Measurements from ENCODE around the gene MAP3K8. TPM values are rescaled to one million over a fixed set of nuclear protein-coding genes. Genes with fewer than 3 reads are reported as not detected.
A peak's percentile ranks its signal among the peaks of the same experiment; 100 is the strongest.

MAP3K8 gene
- total RNA-seq: 1.6 and 3.5 TPM in 2 replicates

- DNase-seq (ENCODE audit: low read depth): peak; percentile 60
- no peak for FAIRE-seq
- H3K27me3 ChIP-seq (ENCODE audit: control insufficient read depth, insufficient read depth, low read length): no peaks in the 10 kb centered on the region
Observed at GRCh38 chr10:30433730-30434272, at the start of gene MAP3K8. Gene MAP3K8, plus strand, starts transcription at chr10:30434184. Its CDS starts 4,755 bp downstream, at chr10:30438939.

GRCh38 chr10:30384701-30385201, 49.2 kb upstream of the MAP3K8 start:
- H3K4me3 ChIP-seq (ENCODE audit: low read depth, low read length): no peak overlapping the region
- no peaks in the 10 kb centered on the region for H3K36me3 ChIP-seq (ENCODE audit: control insufficient read depth, insufficient read depth, low read length)
- TF ChIP-seq CTCF (IDR thresholded peaks at IDR 0.05; ENCODE audit: insufficient read depth, low read length, severe bottlenecking): peak; percentile 81
- no peak for FAIRE-seq
- DNase-seq (ENCODE audit: low read depth): peak; percentile 71
- no peaks in the 10 kb centered on the region for H3K27me3 ChIP-seq (ENCODE audit: control insufficient read depth, insufficient read depth, low read length)

More at GRCh38 chr10:30433730-30434272, at the start of gene MAP3K8:
- TF ChIP-seq CTCF (IDR thresholded peaks at IDR 0.05; ENCODE audit: insufficient read depth, low read length, severe bottlenecking): no peak
- no peaks in the 10 kb centered on the region for H3K36me3 ChIP-seq (ENCODE audit: control insufficient read depth, insufficient read depth, low read length)
- peak within 1 kb of the TSS; percentile 83 for H3K4me3 ChIP-seq (ENCODE audit: low read depth, low read length)

- peak; percentile 88 for FAIRE-seq
- H3K4me3 ChIP-seq (ENCODE audit: low read depth, low read length): no peak overlapping the region
- no peak for TF ChIP-seq CTCF (IDR thresholded peaks at IDR 0.05; ENCODE audit: insufficient read depth, low read length, severe bottlenecking)
- peak; percentile 41 for DNase-seq (ENCODE audit: low read depth)
- H3K36me3 ChIP-seq (ENCODE audit: control insufficient read depth, insufficient read depth, low read length): no peaks in the 10 kb centered on the region
- no peaks in the 10 kb centered on the region for H3K27me3 ChIP-seq (ENCODE audit: control insufficient read depth, insufficient read depth, low read length)
Observed at GRCh38 chr10:30386801-30387588, 47.0 kb upstream of the MAP3K8 start.

GRCh38 chr10:30387646-30388243, 46.2 kb upstream of the MAP3K8 start:
- Histone ChIP-seq H3K36me3 (ENCODE audit: control insufficient read depth, insufficient read depth, low read length) (no peaks in the 10 kb centered on the region), H3K27me3 (ENCODE audit: control insufficient read depth, insufficient read depth, low read length) (no peaks in the 10 kb centered on the region), H3K4me3 (ENCODE audit: low read depth, low read length) (no peak overlapping the region)
- FAIRE-seq: no peak
- peak; percentile 36 for DNase-seq (ENCODE audit: low read depth)
- TF ChIP-seq CTCF (IDR thresholded peaks at IDR 0.05; ENCODE audit: insufficient read depth, low read length, severe bottlenecking): peak; percentile 22

GRCh38 chr10:30389543-30389942, 44.4 kb upstream of the MAP3K8 start:
- FAIRE-seq: no peak
- no peak for TF ChIP-seq CTCF (IDR thresholded peaks at IDR 0.05; ENCODE audit: insufficient read depth, low read length, severe bottlenecking)
- DNase-seq (ENCODE audit: low read depth): no peak

More at GRCh38 chr10:30389543-30389942, 44.4 kb upstream of the MAP3K8 start:
- no peaks in the 10 kb centered on the region for H3K27me3 ChIP-seq (ENCODE audit: control insufficient read depth, insufficient read depth, low read length)
- no peaks in the 10 kb centered on the region for H3K36me3 ChIP-seq (ENCODE audit: control insufficient read depth, insufficient read depth, low read length)
- no peak overlapping the region for H3K4me3 ChIP-seq (ENCODE audit: low read depth, low read length)

All from bronchial epithelial cell (primary cell).